Glomerular endothelial cell (primary cell): ENCODE results near the gene CLDN34. TPM values are rescaled to one million over a fixed set of nuclear protein-coding genes. Genes with fewer than 3 reads are reported as not detected.

Experiments used
- DNase-seq: peaks from one replicate; pipeline ENCODE4 v3.0.0-alpha.2; 2011; ENCODE audit warnings: low read depth, low spot score; ENCODE audit errors: extremely low read depth
- total RNA-seq: library from RNA; depleted of rRNA; stranded (reverse); fragments of >200 nt; gene quantifications from 2 replicates; pipeline ENCODE4 v1.2.3, GENCODE V29; 2015

The CLDN34 gene
- total RNA-seq, 1 donor from 2014 or later, result 0.35 TPM

DNA sequence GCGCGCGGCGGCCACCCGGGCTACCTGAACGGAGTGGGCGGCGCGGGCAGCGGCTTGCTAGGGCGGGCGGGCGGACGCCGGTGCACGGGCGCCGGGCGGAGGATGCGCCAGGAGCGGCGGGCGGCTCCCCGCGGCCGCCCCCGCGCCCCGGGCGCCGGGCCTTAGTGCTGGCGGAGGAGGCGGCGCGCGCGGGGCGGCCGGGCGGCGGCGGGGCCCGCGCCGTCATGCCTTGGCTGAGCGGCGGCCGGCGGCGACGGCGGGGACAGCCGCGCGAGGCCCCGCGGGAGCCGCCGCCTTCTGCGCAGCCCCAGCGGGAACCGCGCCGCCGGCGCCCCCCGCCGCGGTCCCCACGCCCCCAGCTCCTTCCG lies 48.2 kb downstream of the CLDN34 start:
- no peak for DNase-seq

- no peak for DNase-seq
These were observed 48.8 kb downstream of the CLDN34 start for GRCh38 chrX:10015723-10016518.

DNA sequence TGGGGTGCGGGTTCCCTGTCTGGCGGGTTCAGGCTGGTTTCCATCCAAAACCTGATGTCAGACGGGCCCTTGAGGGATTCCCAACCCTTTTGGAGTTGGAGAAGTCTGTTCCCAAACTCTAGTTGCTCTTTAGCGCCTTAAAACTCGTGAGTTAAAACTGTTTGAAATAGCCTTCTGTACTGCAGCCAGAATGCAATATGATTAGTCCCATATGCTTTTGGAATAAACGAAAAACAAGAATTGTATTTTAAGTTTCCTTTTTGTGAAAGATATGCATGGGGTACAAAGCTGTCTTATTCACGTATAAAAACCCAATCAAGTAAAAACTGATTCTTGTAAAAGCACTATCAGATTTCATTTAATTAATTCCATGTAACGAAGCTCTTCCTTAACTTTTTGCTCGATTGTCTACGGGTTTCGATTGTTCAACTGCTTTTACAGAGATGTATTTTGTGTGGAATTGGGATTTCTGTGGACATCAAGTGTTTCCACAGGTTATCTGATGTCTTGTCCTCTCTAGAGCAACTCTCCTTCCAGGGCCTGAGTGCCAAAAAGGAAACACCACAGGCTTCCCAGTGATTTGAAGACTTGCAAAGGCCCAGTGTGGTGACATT lies 49.5 kb downstream of the CLDN34 start:
- no peak for DNase-seq

DNA sequence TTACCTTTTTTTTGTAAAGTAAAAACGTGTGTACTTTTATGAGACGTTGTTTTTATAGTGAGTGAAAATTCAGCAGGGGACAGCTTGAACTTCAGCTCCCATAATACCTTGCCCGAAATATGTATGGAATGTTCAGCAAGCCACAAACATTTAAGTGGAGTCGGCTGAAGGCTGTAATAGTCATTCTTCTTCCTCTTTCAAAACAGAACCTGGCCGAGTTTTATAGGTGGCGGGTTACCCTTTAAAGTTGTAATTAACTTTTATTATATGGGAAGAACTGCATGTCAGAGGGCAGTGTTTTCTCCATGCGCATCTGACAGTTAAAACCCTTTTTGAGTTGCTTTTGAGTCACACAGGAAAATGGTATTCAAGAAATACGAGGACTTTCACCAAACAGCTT lies 50.7 kb downstream of the CLDN34 start:
- DNase-seq, result no peak

Other genes with a start within 250 kb of the CLDN34 start
- 10.9 and 16.2 TPM in 2 replicates for gene GPR143, start 201.5 kb upstream of the CLDN34 start, total RNA-seq
- gene SHROOM2, start 180.9 kb upstream of the CLDN34 start, total RNA-seq, result 41.9 and 46.0 TPM in 2 replicates
- 5.7 and 9.0 TPM in 2 replicates for gene CLCN4, start 189.6 kb downstream of the CLDN34 start, total RNA-seq